Smooth muscle cell of the coronary artery (primary cell): ENCODE data around the gene RORC. TPM values are rescaled to one million over a fixed set of nuclear protein-coding genes. Genes with fewer than 3 reads are reported as not detected.

ENCODE experiments used
- total RNA-seq: library from RNA; depleted of rRNA; stranded (reverse); fragments of >200 nt; gene quantifications from 2 replicates; pipeline ENCODE4 v1.2.3, GENCODE V29; 2014; ENCODE audit warnings: low replicate concordance

RORC gene
- not detected in 2 replicates for total RNA-seq

GRCh38 chr1:151831605-151832004, at the start of gene RORC:
Gene RORC (minus strand): TSS chr1:151831802. CDS start chr1:151831764, 38 bp downstream.

GRCh38 chr1:151853411-151853943, 21.9 kb upstream of the RORC start, which contains the start of gene THEM5:
Gene THEM5 (minus strand): TSS chr1:151853712. CDS start chr1:151853565, 147 bp downstream.

GRCh38 chr1:151839457-151840403, 8.1 kb upstream of the RORC start, which contains the start of gene C2CD4D:
Gene C2CD4D (minus strand): TSS chr1:151839820. CDS start chr1:151838989, 831 bp downstream.

DNA sequence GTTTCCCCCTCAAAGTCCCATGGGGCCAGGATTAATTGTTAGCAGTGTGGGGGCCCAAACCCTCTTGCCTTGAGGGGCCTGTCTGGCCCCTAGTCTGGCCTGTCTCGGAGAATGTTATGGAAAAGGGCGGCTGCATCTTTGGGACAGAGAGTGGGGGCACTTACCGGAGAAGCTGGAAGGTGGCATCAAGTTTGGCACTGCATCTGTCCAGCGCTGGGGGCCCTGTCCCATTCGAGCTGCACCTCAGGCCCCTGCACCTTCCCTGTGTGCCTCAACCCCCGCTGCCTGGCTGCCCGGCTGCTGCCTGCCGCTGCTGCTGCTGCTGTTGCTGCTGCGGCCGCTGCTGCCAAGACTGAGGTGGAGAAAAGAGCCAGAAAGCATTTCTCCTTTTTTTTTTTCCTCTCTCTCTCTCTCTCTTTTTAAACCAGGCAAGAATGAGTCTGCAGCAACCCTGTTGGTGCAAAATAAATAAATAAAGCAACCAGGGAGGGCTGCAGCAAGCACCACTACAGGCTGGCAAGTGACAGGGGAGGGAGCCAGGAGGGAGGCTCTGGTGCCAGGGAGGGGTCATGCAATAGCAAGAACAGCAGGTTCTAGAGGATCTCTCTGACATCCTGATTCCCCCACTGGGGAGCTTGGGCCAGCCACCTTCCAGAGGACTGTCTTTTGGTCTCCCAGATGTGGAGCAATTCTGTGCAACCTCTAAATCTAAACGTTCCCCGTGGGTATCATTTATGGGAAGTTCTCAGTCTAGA, 26.4 kb downstream of the RORC start, which contains the start of gene LINGO4:
Gene LINGO4, minus strand, starts transcription at position 354 of the 755 bp plus-strand sequence. CDS start 2,715 bp downstream, outside the sequence.

DNA sequence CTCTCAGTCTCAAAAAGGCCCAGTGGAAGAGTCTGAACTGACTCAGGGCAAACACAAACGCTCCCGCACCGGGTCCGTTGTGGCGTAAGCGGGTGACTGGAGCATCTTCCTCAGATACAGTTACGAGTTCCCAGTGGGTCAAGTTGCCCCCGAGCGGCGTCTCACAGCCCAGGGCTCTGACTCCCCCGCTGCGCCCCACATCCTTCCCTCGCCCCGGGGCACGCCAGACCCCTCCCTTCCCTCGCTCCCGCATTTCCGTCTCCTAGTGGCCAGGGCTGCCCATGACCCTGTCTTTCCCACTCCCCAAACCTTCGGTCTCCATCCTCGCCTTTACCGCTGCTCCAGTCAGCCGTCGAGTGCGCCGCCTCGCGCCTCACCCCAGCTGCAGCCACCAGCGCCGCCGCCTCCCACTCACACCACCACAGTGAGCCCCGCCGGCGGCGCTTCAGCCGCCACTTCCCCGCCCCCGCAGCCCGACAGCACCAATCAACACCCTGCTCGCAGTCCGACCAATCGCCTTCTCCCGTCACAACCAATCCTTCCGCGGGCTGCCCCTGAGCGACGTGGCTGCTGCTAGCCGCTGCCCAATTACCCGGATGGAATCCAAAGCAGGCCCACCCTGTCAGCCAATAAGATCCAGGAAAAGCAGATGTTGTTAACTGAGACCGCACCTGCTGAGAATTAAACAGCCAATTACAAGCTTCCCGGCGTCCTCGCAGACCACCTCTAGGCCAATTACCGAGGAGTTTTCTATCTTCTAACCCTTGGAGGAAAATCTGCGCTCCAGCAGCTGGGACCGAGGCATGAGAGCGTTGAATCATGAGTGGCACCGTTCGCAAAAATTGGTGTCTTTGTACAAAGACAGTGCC, 41.3 kb downstream of the RORC start, which contains the start of gene TDRKH:
Gene TDRKH, minus strand, starts transcription at position 430 of the 869 bp plus-strand sequence. CDS start 7,478 bp downstream, outside the sequence.

DNA sequence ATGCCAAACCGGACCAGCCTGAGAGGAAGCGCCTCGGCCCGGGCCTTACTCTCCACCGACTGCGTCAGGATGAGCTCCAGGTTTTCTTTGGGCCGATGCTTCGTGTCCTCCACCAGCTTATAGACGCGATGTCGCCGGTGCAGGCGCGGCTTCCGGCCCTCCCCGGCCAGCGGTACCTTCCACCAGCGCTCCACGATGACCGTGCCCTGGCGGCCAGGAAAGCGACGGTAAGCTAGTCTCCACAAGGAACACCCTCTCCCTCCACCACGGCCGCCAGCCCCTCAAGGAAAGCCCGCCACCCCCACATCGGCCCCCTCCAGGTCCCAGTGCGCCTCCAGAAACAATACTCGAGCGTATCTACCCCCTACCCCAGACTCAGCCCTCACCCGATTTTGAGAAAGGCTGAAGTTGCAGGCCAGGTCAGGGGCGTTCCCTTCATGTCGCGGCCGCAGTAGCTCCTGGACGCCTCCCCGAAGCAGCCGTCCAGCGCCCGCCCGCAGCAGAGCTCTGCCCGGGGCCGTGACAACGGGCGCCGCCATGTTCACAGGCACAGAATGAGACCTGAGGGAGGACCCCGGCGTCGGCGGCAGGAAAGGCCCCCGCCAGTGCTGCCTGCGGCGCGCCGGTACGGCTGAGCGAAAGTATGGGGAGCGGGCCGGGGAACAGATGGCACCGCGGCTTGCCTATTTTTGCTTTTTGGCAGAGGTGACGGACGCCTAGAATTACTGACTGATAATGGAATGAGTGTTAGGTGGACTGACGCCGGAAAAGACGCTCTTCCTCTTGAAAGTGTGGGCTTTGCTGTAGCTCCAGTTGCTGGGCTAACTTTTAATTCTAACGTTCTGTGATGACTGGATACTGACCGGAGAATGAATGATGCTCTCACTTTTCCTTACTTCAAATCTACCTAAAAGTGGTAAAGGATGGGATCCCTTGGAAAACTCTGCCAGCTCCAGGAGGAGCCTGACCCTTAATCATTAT, 68.4 kb downstream of the RORC start, which contains the start of gene MRPL9:
Gene MRPL9, minus strand, starts transcription at position 556 of the 981 bp plus-strand sequence. Its CDS starts 17 bp downstream, at position 539.

Other genes starting within 250 kb of the RORC start
- 16.2 and 58.9 TPM in 2 replicates for gene SNX27, start 219.8 kb downstream of the RORC start, total RNA-seq
- not detected in 2 replicates for gene CELF3, start 115.0 kb downstream of the RORC start, total RNA-seq
- gene RIIAD1, start 110.3 kb downstream of the RORC start, total RNA-seq, result not detected in 2 replicates
- gene MRPL9, start 68.3 kb downstream of the RORC start, total RNA-seq, result 70.6 and 74.6 TPM in 2 replicates
- 0.47 and 2.0 TPM in 2 replicates for gene TDRKH, start 41.3 kb downstream of the RORC start, total RNA-seq
- not detected in 2 replicates for gene LINGO4, start 26.4 kb downstream of the RORC start, total RNA-seq
- 0.12 TPM in 1 of 2 replicates, not detected in the other for gene C2CD4D, start 8.0 kb upstream of the RORC start, total RNA-seq
- not detected in 2 replicates for gene THEM5, start 21.9 kb upstream of the RORC start, total RNA-seq
- gene THEM4, start 77.7 kb upstream of the RORC start, total RNA-seq, result 4.0 and 9.1 TPM in 2 replicates
- 109 and 170 TPM in 2 replicates for gene S100A10, start 162.1 kb upstream of the RORC start, total RNA-seq
- 27.1 and 58.7 TPM in 2 replicates for gene S100A11, start 205.2 kb upstream of the RORC start, total RNA-seq